ENCODE data around the gene TCF7. TPM values are rescaled to one million over a fixed set of nuclear protein-coding genes. Genes with fewer than 3 reads are reported as not detected.

TCF7 gene
- total RNA-seq, 1 donor = 193 TPM

DNA sequence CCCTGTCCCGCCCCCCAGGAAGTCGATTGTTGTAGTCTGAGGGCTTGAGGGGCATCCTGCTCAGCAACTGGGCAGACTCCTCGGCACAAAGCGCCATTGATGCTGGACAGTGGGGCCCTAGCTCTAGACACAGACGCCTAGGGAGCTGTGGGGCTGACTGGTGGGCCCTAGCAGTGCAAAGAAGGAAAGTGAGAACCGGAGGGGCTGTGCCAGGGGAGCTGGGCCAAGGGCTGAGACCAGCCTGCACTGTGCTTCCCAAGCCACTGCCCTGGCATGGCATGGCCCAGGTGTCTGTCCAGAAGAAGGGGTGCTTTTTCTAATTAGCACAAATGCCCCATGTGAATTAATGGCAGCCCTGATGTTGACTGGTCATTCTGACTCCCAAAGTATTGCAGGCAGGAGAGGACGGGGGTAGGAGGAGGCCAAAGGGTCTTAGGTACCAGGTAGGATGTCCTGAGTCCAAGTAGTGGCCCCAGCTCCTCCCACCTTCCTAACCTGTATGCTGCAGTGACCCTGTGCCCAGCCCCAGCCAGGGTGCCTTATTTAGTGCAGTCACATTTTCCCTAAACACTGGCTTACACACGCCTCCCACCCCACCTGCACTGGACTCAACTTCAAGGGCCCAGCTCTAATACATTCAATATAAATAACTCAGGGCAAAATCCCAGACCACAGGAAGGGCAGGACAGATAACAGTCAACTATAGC is 15.9 kb downstream of the TCF7 start:
- Histone ChIP-seq H3K4me3 (ENCODE audit: low read length) (no peak overlapping the region), H3K27me3 (ENCODE audit: insufficient read depth, low read length) (no peaks in the 10 kb centered on the region), H3K4me1 (ENCODE audit: insufficient read depth, low read length) (peaks cover 96% of the 10 kb centered on the region), H3K9me3 (ENCODE audit: low read depth, low read length) (no peaks in the 10 kb centered on the region)

DNA sequence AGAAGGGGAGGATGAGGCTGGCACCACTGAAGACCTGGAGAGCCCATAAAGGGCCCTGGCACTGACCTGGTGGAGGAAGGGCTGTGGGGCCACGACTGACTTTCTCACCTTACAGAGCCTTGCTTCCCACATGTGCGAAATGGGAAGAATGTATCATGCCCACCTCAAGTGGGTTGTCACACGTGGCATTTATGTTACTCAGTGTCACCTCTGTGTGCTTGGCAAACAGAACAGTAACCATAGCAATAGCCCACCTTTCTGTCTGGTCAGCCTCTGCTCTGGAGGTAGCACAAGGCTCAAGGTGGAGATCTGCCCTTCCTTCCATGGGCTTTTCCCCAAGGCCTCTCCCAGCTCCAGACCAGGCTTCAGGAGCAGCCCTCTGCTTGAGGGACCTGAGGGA is 16.7 kb downstream of the TCF7 start:
- Histone ChIP-seq H3K9me3 (ENCODE audit: low read depth, low read length) (no peaks in the 10 kb centered on the region), H3K4me3 (ENCODE audit: low read length) (no peak overlapping the region), H3K27me3 (ENCODE audit: insufficient read depth, low read length) (no peaks in the 10 kb centered on the region), H3K4me1 (ENCODE audit: insufficient read depth, low read length) (peaks cover 95% of the 10 kb centered on the region)

DNA sequence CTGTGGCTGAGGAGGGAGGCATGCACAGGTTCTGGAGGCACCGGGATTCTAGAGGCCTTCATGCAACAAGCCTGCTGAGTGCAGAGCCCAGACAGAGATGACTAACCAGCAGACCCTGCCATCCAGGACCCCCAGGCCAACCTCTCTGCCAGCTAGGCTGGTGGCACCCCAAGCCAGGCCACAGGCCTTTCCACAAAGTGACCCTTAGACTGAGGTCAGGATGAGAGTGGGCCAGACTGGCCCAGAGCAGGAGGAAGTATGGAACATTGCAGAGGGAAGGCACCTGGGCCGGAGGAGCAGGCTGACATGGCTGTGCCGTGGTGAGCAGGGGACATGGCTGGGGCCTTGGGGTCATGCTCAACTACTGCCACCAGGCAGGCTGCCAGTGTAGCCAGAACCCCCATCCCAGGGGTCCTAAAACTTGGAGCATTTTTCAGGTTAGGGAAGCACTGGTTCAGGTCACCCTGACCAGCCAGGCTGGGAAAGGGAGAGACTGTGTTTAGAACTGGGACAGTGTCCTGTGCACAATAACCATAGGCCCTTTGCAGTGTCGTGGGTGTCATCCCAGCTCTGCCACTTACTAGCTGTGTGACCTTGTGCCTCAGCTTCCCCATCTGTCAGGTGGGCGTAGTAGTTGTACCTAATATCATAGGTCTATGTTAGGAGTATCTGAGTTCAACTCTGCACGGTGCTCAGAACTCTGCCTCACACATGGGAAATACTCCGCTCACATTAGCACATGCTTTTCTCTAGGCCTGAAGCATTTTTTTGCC is 17.3 kb downstream of the TCF7 start:
- H3K4me3 ChIP-seq (ENCODE audit: low read length) = no peak overlapping the region
- H3K9me3 ChIP-seq (ENCODE audit: low read depth, low read length) = no peaks in the 10 kb centered on the region
- H3K27me3 ChIP-seq (ENCODE audit: insufficient read depth, low read length) = no peaks in the 10 kb centered on the region
- peaks cover 95% of the 10 kb centered on the region for H3K4me1 ChIP-seq (ENCODE audit: insufficient read depth, low read length)

DNA sequence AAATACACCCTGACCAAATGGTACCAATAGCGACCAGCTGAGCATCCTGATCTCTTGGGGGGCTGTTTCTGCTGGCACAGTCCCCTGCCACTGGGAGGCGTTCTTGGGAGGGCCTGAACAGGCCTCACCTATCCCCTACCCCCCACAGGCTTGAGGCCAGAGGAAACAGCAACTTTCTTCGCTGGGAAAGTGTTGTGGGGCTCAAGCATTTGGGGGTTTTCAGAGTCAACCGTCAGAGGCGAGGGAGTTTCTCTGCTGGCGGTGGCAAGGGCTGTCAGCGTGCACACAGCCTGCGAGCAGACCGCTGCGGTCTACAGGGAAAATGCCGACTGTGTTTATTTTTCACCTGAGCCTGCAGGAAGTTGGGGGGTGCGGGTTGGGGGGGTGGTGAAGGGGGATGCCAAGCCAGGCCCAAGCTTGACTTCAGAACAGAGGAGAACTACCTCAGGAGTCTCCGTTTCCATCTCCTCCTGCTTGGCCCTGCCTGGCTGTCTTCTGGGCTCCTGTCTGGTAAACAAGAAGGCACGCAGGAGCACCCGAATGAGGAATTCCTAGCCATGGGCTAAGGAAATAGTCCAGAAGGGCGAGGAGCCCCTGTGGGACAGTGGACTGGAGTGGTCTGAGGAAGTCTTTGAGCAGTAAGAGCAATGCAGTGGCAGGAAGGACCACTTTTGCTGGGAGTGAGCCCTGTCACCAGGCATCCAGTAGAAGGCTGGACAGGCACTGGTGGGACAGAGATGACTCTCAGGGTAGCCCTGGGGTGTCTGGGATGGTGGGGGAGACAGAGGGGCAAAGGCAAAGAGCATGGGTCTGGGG is 18.1 kb downstream of the TCF7 start:
- Histone ChIP-seq H3K9me3 (ENCODE audit: low read depth, low read length) (no peaks in the 10 kb centered on the region), H3K4me3 (ENCODE audit: low read length) (no peak overlapping the region), H3K4me1 (ENCODE audit: insufficient read depth, low read length) (peaks cover 95% of the 10 kb centered on the region), H3K27me3 (ENCODE audit: insufficient read depth, low read length) (no peaks in the 10 kb centered on the region)

DNA sequence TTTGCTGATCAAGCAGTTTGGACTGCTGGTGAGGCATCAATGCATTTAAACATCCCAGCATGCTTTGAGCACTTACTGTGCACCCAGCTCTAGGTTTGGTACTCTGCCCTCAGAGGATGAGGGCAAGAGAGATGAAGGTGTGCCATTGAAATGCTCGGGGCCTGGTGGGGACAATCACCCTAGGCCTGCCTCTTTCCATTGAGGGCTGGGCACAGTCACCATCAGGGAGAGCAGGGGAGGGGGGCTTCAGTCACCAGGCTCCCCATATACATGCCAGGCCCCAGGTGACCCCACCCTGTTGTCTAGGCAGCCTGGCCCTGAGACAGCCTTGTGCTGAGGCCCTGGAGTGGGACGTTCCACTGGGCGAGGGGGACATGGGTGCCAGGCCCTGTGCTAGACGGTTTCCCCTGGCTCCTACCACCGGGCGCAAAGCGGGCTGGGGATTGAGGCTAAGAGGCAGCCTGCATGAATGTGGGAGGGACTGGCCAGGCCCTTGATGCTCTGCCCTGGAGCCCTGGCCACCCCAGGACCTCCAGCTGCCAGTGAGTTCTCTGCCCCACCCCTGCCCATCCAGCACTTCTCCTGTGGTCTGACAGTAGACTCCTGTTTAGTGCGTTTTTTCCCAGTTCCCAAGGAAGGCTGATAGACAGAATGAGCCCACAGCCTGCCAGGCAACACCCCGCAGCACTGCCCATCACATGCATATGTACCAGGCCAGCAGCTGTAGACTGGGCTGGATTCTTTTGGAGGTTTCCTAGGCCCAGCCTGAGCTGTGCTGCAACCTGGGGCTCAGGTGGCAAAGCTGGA is 18.9 kb downstream of the TCF7 start:
- no peaks in the 10 kb centered on the region for H3K27me3 ChIP-seq (ENCODE audit: insufficient read depth, low read length)
- no peaks in the 10 kb centered on the region for H3K9me3 ChIP-seq (ENCODE audit: low read depth, low read length)
- no peak overlapping the region for H3K4me3 ChIP-seq (ENCODE audit: low read length)
- H3K4me1 ChIP-seq (ENCODE audit: insufficient read depth, low read length) = peaks cover 96% of the 10 kb centered on the region

DNA sequence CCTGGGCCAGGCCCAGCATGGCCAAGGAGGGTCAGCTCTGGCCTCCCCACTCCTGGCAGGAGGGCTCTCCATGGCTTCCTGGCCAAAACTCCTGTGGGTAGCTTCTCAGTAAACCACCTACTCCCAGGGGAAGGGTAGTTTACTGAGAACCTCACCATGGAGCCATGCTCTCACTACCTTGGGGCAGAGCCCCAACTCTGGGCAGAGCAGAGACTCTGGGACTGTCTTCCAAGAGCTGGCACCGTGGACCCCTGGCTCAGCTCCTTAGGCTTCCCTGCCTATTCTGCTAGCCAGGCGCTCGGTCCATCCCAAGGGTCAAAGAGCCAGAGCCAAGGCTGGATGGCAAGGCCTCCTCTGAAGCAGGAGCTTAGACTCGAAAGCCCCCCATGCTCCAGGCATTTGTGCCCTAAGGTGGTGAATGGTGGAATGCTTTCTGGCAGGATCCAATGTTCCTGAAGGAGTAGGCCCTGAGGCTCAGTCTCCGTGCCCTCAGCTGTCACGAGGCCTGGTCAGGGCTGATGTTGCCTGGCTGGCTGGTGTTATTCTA is 19.6 kb downstream of the TCF7 start:
- H3K4me3 ChIP-seq (ENCODE audit: low read length) = no peak overlapping the region
- no peaks in the 10 kb centered on the region for H3K9me3 ChIP-seq (ENCODE audit: low read depth, low read length)
- peaks cover 90% of the 10 kb centered on the region for H3K4me1 ChIP-seq (ENCODE audit: insufficient read depth, low read length)
- H3K27me3 ChIP-seq (ENCODE audit: insufficient read depth, low read length) = no peaks in the 10 kb centered on the region

DNA sequence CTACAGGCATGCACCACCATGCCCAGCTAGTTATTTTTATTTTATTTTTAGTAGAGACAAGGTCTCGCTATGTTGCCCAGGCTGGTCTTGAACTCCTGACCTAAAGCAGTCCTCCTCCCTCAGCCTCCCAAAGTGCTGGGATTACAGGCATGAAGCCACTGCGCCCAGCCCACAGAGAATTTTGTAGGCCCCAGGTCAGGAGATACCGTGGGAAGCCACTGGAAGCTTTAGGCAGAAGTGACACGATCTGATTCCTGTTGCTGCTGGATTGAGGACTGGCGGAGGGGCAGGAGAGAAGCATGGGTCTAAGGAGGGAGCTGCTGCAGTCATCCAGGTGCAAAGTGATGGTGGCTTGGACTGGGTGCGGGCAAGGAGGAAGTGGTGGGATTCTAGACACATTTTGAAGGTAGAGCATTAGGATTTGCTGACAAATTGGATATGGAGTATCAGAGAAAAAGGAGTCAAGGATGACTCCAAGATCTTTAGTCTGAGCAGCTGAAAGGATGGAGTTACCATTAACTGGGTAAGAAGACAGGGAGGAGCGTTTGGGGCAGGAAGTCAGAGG is 20.7 kb downstream of the TCF7 start:
- H3K4me3 ChIP-seq (ENCODE audit: low read length) = no peak overlapping the region
- H3K4me1 ChIP-seq (ENCODE audit: insufficient read depth, low read length) = peaks cover 84% of the 10 kb centered on the region
- no peaks in the 10 kb centered on the region for H3K27me3 ChIP-seq (ENCODE audit: insufficient read depth, low read length)
- no peaks in the 10 kb centered on the region for H3K9me3 ChIP-seq (ENCODE audit: low read depth, low read length)

DNA sequence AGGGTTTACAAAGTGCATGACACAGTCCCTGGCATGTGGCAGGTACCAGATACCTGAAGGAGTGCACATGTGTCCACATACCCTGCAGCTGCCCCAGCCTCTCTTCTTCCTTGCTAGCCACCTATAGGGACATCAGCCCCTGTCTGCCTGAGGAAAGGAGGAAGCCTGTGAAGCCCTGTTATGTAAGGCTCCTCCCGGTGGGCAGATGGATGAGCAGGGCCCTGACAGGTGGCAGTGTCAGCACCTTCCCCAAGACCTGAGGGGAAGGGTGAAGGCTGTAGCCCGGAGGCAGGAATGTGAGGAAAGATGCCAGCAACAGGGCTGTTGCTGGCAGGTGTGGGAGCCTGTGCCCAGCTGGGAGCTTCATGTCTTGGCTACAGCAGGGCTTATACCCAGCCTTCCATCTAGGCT is 21.7 kb downstream of the TCF7 start:
- peaks cover 79% of the 10 kb centered on the region for H3K4me1 ChIP-seq (ENCODE audit: insufficient read depth, low read length)
- H3K4me3 ChIP-seq (ENCODE audit: low read length) = no peak overlapping the region
- H3K27me3 ChIP-seq (ENCODE audit: insufficient read depth, low read length) = no peaks in the 10 kb centered on the region
- H3K9me3 ChIP-seq (ENCODE audit: low read depth, low read length) = no peaks in the 10 kb centered on the region

DNA sequence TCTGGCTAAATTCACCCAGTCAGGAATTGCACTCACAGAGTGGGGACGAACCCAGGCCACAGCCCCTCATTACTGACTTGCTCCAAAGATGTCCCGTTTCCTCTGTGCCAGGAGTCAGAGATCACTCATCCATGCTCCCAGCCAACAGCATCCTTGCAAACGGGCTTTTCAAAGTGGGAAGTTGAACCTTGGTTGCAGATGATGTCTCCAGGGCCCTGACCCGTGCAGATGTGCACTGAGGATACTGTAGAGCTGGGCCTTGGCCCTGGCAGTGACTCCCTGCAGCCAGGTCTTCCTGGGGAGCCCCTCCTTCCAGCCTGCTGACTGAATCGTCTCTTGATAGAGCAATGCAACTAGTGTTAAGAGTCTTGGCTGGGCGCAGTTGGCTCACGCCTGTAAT is 22.3 kb downstream of the TCF7 start:
- H3K4me3 ChIP-seq (ENCODE audit: low read length) = no peak overlapping the region

DNA sequence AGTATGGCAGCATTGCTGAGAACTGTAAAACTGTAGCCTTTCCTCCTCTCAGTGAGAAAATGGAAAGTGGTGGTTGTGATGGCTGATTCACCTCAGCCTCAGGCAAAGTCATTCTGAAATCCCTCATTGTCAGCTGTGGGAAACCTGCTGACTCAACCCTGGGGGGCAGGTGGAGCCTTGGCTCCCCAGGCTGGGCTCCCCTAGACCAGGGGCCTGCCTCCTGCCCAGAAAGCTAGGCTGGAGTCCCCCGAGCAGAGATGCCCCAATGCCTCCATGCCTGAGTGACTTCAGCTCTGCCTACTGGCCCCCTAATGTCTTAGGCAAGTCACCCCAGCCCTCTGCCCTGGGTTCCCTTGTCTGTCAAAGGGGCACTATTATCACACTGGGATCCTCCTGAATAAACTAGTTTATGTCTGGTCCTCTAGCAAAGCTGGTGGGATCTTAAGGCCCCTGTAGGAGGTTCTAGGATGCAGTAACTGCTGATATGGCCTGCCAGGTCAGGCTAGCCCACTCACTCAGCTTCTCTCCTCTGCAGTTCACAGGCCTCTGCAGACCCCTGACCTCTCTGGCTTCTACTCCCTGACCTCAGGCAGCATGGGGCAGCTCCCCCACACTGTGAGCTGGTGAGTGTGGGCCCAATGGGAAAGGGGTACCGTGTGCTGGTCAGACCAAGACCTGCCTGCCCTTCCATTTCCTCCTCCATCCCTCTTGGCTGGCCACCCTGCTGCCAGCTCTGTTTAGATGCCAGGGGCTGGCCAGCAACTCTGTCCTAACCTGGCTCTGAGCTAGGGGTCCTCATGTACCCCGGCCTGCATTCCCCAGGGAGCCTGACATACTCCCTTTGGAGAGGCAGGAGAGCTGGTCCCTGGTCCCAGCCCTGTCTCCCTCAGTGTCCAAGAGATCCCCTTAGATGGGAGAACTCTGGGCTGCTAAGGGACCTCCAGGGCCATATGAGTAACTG is 24.2 kb downstream of the TCF7 start:
- Histone ChIP-seq H3K4me3 (ENCODE audit: low read length) (no peak overlapping the region), H3K4me1 (ENCODE audit: insufficient read depth, low read length) (peaks cover 54% of the 10 kb centered on the region), H3K9me3 (ENCODE audit: low read depth, low read length) (no peaks in the 10 kb centered on the region), H3K27me3 (ENCODE audit: insufficient read depth, low read length) (no peaks in the 10 kb centered on the region)

More for the DNA sequence above, 22.3 kb downstream of the TCF7 start:
- Histone ChIP-seq H3K9me3 (ENCODE audit: low read depth, low read length) (no peaks in the 10 kb centered on the region), H3K27me3 (ENCODE audit: insufficient read depth, low read length) (no peaks in the 10 kb centered on the region), H3K4me1 (ENCODE audit: insufficient read depth, low read length) (peaks cover 73% of the 10 kb centered on the region)

DNA sequence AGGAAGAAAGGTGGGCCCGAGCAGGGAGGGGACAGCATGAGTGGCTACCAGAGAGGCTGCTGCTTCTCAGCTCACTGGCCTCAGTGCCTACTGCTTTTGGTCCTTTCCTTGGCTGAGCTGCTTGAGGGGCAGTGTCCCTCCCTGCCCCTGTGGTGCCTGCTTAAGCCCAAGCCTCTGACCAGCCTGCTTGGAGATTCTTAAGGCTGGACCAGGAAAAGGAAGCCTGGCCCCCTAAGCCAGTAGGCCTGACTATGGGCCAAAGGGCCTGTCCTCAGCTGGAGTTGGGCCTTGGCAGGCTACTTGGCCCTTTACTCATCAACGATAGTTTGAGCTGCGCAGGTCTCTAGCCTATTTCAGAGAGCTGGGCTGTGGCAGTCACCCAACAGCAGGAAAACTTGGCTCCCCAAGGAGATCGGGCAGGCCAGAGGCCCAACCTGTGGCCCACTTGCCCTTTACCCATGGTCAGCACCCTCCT is 24.9 kb downstream of the TCF7 start:
- Histone ChIP-seq H3K9me3 (ENCODE audit: low read depth, low read length) (no peaks in the 10 kb centered on the region), H3K4me3 (ENCODE audit: low read length) (no peak overlapping the region), H3K27me3 (ENCODE audit: insufficient read depth, low read length) (no peaks in the 10 kb centered on the region), H3K4me1 (ENCODE audit: insufficient read depth, low read length) (peaks cover 47% of the 10 kb centered on the region)

DNA sequence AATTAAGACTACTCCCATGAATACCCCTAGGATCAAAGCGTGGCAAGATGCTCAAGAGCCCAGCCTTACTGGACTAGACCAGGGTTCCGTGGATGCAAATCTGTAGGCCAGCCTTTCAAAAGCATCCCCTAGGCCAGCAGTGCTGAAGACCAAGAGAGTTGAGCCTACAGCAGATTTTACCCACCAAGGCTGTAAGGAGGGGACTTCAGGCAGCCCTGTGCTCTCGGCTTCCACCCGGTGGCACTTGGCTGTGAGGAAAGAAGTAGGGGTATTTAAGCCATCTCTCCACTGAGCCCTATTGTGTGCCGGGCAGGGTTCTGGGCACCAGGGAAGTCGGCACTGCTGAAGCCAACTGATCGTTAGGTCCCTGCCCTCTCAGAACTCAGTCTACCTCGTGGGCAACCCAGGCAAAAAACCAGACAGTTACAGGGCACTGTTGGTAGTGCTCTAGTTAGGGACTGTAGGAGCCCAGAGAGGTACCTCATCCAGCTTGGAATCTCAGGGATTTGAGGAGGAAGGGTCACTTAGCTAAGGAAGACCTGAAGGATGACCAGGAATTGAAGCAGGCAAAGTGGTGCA is 25.5 kb downstream of the TCF7 start:
- H3K9me3 ChIP-seq (ENCODE audit: low read depth, low read length) = no peaks in the 10 kb centered on the region
- no peak overlapping the region for H3K4me3 ChIP-seq (ENCODE audit: low read length)
- no peaks in the 10 kb centered on the region for H3K27me3 ChIP-seq (ENCODE audit: insufficient read depth, low read length)
- peaks cover 43% of the 10 kb centered on the region for H3K4me1 ChIP-seq (ENCODE audit: insufficient read depth, low read length)

Data from mononuclear cell (primary cell).